Vagina (tissue), 2 donors: ENCODE data around the gene EFNA4.

ENCODE experiments used
- POLR2A ChIP-seq, 2 donors: fragments of 450-650 bp; IDR thresholded peaks; one replicate each; pipeline ENCODE4 v1.6.1; 2017; ENCODE audit warnings: antibody characterized with exemption in 2 of 2, mild to moderate bottlenecking in 2 of 2, moderate library complexity in 2 of 2
- TF ChIP-seq, protein P1 (sequence below), 3 experiments: fragments of 450-650 bp in 2 of 3; fragments of 200-600 bp in 1 of 3; sonication (generic) in 1 of 3; IDR thresholded peaks; one replicate each; pipeline ENCODE4 v1.5.1; 2017 to 2019; ENCODE audit warnings: antibody characterized with exemption in 3 of 3, mild to moderate bottlenecking in 2 of 3, moderate library complexity in 2 of 3

DNA sequence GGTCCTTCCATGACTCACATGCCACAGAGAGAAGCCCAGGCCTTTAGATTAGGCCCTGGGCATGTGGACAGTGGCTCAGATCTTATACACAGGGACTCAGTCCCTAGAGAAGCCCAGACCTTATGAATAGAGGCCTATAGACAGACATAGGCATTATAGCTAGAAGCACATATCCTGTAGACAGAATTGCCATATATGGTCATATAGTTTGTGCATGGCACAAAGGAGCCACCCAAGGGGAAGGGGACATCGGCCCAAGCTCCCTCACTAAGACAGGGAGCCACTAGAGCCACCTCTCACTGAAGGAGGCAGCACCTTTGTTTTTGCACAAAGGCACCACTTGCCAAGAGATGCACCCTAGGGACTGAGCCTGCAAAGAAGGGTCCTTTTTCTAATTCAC lies 12.8 kb downstream of the EFNA4 start:
- TF ChIP-seq, protein P1, sequence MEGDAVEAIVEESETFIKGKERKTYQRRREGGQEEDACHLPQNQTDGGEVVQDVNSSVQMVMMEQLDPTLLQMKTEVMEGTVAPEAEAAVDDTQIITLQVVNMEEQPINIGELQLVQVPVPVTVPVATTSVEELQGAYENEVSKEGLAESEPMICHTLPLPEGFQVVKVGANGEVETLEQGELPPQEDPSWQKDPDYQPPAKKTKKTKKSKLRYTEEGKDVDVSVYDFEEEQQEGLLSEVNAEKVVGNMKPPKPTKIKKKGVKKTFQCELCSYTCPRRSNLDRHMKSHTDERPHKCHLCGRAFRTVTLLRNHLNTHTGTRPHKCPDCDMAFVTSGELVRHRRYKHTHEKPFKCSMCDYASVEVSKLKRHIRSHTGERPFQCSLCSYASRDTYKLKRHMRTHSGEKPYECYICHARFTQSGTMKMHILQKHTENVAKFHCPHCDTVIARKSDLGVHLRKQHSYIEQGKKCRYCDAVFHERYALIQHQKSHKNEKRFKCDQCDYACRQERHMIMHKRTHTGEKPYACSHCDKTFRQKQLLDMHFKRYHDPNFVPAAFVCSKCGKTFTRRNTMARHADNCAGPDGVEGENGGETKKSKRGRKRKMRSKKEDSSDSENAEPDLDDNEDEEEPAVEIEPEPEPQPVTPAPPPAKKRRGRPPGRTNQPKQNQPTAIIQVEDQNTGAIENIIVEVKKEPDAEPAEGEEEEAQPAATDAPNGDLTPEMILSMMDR (IDR thresholded peaks at IDR 0.05): no peak
- TF ChIP-seq POLR2A (IDR thresholded peaks at IDR 0.05): no peak
